Breast epithelium (tissue), 4 donors: ENCODE measurements around the gene FAM227A. TPM values are rescaled to one million over a fixed set of nuclear protein-coding genes. Genes with fewer than 3 reads are reported as not detected.

Experiments
- DNase-seq, 2 donors: peaks; one replicate each; pipeline ENCODE4 v3.0.0-alpha.2; 2019; ENCODE audit warnings: low spot score in 2 of 2
- H3K27ac ChIP-seq, 2 donors: fragments of 200-600 bp; sonication (generic) in 1 of 2; one replicate each; pipeline ENCODE4 v1.5.1; 2016 to 2019; ENCODE audit warnings: mild to moderate bottlenecking in 1 of 2
- H3K27me3 ChIP-seq, 2 donors: fragments of 200-600 bp; sonication (generic) in 1 of 2; one replicate each; pipeline versions ENCODE4 v1.5.1 to v1.6.0; 2017 to 2019; ENCODE audit warnings: control low read depth in 1 of 2, mild to moderate bottlenecking in 1 of 2
- H3K36me3 ChIP-seq: fragments of 200-600 bp; one replicate; pipeline ENCODE4 v1.5.1; 2019
- H3K4me1 ChIP-seq, 2 donors: fragments of 200-600 bp; sonication (generic); one replicate each; pipeline ENCODE4 v1.5.1; 2016 to 2019; ENCODE audit warnings: control low read depth in 1 of 2
- H3K4me3 ChIP-seq, 3 donors: fragments of 200-600 bp; sonication (generic); 1 replicate in 2 of 3; 2 replicates in 1 of 3; pipeline ENCODE4 v1.5.1; 2016 to 2019; ENCODE audit warnings: mild to moderate bottlenecking in 3 of 3, moderate library complexity in 2 of 3
- H3K9me3 ChIP-seq, 2 donors: fragments of 200-600 bp; sonication (generic) in 1 of 2; one replicate each; pipeline ENCODE4 v1.5.1; 2016 to 2019; ENCODE audit warnings: control low read depth in 1 of 2
- CTCF ChIP-seq, 3 donors: fragments of 450-650 bp; IDR thresholded peaks; one replicate each; pipeline ENCODE4 v1.5.1; 2016 to 2017; ENCODE audit warnings: antibody characterized with exemption in 3 of 3, mild to moderate bottlenecking in 3 of 3, moderate library complexity in 3 of 3
- POLR2A ChIP-seq: fragments of 450-650 bp; IDR thresholded peaks from one replicate; pipeline ENCODE4 v1.6.1; 2016; ENCODE audit warnings: antibody characterized with exemption, mild to moderate bottlenecking, moderate library complexity
- POLR2AphosphoS5 ChIP-seq, 3 donors: sonication (generic); formaldehyde crosslinking; IDR thresholded peaks; one replicate each; pipeline ENCODE4 v1.6.1; 2017; ENCODE audit warnings: antibody characterized with exemption in 3 of 3
- intact Hi-C: fragments of 100-400 bp; cut with DNase I; formaldehyde crosslinking; loops from one replicate; pipeline ENCODE4 v1.15.1; 2023; ENCODE audit warnings: low total_unique reads
- total RNA-seq, 3 donors: library from RNA; depleted of rRNA; stranded (reverse); fragments of >200 nt; gene quantifications; one replicate each; pipeline ENCODE4 v1.1.0, GENCODE V29; 2016

The FAM227A gene
- total RNA-seq, 3 donors from 2014 or later: 0.16 to 7.9 (median 6.3) TPM

DNA sequence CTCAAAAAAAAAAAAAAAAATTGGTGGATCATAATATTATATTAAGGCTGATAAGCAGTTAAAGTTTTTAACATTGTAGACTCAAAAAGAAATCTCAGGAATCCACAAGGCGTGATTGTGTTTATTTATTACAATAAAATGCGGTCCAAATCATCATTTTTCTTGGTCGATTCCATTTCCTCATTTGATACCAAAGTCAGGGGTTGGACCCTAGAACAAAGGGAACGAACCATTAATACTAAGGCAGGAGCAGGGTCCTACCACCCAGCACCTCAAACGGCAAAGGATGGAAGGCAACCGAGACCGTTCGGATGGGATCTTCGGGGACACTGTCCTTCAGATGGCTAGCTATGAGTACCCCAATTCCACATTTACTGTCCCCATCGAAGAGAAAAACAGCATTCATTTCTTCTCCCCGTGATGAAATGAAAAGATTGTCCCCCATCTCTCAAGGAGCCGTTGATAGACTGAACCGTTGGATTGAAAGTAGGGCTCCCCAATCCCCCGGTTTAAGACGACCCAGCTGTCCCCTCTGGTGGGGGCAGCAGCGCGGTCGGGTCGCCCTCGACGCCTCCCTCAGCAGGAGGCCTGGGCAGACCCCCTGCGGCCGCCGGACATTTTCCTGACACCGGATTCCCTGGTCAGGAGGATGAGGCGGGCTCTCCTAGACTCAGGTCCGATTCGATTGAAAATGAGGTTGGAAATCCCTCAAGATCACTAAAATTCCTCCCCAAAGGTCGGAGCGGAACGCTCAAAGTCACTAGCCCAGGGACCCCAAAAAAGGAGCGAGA is 86.8 kb downstream of the FAM227A start:
- peak overlapping the region; percentile 58 to 77 (median 70) for H3K4me3 ChIP-seq
- H3K9me3 ChIP-seq: no peaks in the 10 kb centered on the region
- no peaks in the 10 kb centered on the region for H3K36me3 ChIP-seq
- peaks cover 4 to 6% of the 10 kb centered on the region in 2 donors for H3K4me1 ChIP-seq
- peak in 1 of 2 donors; percentile 24 for DNase-seq
- no peaks in the 10 kb centered on the region for H3K27me3 ChIP-seq
- intact Hi-C loops: no loop called here
- TF ChIP-seq POLR2A: no peak
- no peak for TF ChIP-seq POLR2AphosphoS5 (IDR thresholded peaks at IDR 0.05)
- TF ChIP-seq CTCF (IDR thresholded peaks at IDR 0.05): no peak
- H3K27ac ChIP-seq: peak overlapping the region; percentile 81 to 83

GRCh38 chr22:38567531-38568285 is 88.5 kb downstream of the FAM227A start:
- no peak overlapping the region for H3K4me3 ChIP-seq
- no peaks in the 10 kb centered on the region for H3K27me3 ChIP-seq
- peaks cover 4 to 6% of the 10 kb centered on the region in 2 donors for H3K4me1 ChIP-seq
- intact Hi-C loops: no loop called here
- H3K9me3 ChIP-seq: no peaks in the 10 kb centered on the region
- TF ChIP-seq POLR2A (no peak), POLR2AphosphoS5 (IDR thresholded peaks at IDR 0.05) (no peak), CTCF (IDR thresholded peaks at IDR 0.05) (no peak)
- no peak for DNase-seq
- H3K36me3 ChIP-seq: no peaks in the 10 kb centered on the region
- H3K27ac ChIP-seq: no peak overlapping the region

- TF ChIP-seq CTCF (IDR thresholded peaks at IDR 0.05) (no peak), POLR2A (no peak), POLR2AphosphoS5 (IDR thresholded peaks at IDR 0.05) (no peak)
- no peak overlapping the region for H3K27ac ChIP-seq
- intact Hi-C loops: no loop called here
- H3K4me3 ChIP-seq: no peak overlapping the region
- no peaks in the 10 kb centered on the region for H3K27me3 ChIP-seq
- no peak for DNase-seq
- H3K9me3 ChIP-seq: no peaks in the 10 kb centered on the region
- peaks cover 4 to 6% of the 10 kb centered on the region in 2 donors for H3K4me1 ChIP-seq
- no peaks in the 10 kb centered on the region for H3K36me3 ChIP-seq
Measured at GRCh38 chr22:38566726-38567504, 89.3 kb downstream of the FAM227A start.

DNA sequence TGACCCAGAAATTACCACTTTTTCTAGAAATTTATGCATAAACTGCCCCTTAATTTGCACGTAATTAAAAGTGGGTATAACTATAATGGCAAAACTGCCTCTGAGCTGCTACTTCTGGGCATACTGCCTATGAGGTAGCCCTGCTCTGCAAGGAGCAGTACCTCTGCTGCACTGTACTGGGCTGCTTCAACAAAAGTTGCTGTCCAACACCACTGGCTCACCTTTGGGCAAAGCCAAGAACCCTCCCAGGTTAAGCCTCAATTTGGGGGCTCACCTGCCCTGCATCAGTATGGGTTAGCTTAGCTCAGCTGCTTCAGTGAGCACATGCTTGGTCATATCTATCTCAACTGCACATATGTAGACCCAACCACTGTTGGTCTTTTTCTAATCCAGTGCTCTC is 90.8 kb downstream of the FAM227A start:
- Histone ChIP-seq H3K4me3 (no peak overlapping the region), H3K27me3 (no peaks in the 10 kb centered on the region), H3K36me3 (no peaks in the 10 kb centered on the region), H3K9me3 (no peaks in the 10 kb centered on the region), H3K4me1 (no peaks in the 10 kb centered on the region), H3K27ac (no peak overlapping the region)
- TF ChIP-seq POLR2A (no peak), CTCF (IDR thresholded peaks at IDR 0.05) (no peak), POLR2AphosphoS5 (IDR thresholded peaks at IDR 0.05) (no peak)
- intact Hi-C loops: no loop called here
- DNase-seq: no peak
